ENCODE data around the gene DMRT2.
A peak's percentile ranks its signal among the peaks of the same experiment; 100 is the strongest.

Gene DMRT2

DNA sequence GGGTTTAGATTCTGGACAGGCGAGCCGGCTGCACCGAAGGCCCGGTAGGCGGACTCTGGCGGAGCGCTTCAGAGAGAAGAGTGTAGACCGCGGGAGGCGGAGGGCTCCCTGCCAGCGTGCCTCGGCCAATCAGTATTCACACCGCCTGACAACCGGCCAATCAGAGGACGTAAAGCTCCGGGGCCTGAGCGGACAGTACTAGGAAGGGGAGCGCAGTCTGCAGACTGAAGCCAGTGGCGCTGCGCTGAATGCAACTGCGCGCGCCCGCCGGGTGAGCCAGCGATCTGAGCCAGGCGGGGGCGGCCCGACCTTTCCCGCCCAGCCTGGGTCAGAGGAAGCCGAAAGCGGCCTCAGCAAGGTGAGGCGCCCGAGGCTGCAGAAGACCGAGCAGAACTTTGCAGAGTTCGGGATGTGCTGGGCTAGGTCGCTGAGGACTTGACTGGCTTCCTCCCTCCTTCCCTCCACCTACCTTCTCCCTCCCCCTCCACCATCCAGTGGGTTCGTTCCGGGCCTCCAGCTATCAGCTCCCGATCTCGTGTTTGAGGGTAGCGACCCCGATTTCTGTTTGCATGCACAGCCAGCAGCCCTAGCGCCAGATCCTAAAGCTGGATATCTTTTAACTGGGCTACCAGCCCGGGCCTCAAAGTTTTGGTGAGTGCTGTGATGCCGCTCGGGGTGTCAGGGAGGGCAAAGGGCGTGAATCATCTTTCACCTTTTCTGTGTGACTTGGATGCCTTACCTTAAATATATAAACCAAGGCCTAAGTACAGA lies at the start of gene DMRT2:
Gene DMRT2 (plus strand): TSS at position 233 of the 771 bp plus-strand sequence. CDS start 1,257 bp downstream, outside the sequence.
- DNase-seq: peak; percentile 76

- no peak for DNase-seq
Measured at GRCh38 chr9:1001838-1002237, 48.3 kb upstream of the DMRT2 start.

- no peak for DNase-seq
Measured at GRCh38 chr9:1002678-1003077, 47.5 kb upstream of the DMRT2 start.

DNA sequence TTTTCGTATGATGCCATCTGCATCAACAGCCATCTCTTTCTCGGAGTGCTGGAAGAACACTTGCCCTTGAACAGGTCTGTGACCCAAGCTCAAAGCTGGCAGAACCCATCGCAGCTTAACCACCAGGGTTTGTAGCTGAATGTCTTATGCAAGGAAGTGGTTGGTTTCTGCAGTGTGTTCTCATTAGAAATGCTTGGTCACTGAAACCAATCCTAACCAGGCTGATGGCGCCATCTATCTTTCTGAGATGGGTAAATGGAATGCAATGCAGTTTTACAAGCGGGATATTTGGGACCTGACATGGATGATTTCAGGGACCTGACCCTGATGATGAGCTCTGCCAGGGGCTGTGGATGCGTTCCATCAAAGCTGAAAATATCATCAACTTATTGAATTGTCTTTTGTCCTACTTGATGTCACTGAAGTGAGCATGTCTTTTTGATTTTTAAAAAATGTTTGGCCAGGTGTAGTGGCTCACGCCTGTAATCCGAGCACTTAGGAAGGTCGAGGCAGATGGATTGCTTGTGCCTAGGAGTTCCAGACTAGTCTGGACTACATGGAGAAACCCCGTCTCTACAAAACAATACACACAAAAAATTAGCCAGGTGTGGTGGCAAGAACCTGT lies 45.0 kb upstream of the DMRT2 start:
- DNase-seq: peak; percentile 55

DNA sequence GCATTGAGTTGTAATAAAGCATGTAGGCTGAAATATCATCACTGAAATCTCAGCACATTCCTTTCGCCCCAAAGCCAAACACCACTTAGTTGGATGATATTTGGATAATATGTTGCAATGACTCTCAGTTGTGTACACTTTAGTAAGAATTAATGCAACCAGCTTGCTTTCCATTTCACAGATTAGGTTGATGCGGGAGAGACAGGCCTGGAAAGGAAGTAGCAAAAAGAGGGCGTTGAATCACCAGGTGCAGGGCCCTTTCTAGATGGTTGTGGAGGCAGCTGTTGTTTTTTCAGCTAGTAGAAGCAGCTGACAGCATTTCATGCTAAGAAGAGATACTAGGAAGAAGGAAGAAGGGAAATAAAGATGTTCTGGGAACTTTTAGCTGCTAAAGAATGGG lies 42.8 kb upstream of the DMRT2 start:
- DNase-seq: no peak

GRCh38 chr9:1008216-1008615 lies 41.9 kb upstream of the DMRT2 start:
- DNase-seq: no peak

DNA sequence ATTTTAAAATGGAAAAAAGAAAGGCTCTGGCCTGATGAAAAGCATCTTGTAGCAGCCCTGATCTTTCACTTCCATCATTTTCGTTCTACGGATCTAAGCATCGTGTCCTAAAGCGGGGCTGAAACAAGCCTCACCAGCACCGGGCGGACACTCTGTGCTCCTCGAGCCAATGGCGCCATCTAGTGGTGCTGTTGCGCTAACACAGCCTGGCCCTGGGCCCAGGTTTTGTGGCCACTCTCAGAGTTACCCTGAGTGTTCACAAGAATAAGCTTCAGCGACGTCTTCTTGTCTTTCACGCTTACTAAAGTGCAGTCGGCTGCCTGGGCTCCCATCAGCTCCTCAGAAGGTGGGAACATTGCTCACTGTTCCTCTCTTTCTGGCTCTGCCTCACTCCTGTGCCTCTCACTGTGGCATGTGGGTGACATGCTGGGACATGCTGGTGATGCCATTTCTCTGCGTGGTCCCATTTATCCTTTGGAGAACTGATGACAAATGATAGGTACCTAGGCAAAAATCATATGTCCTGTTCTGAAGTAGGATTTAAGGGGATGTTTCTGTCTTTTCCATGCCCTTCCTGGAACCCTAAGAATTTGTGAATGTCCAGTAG lies 41.0 kb upstream of the DMRT2 start:
- peak; percentile 84 for DNase-seq

- no peak for DNase-seq
Measured at GRCh38 chr9:1013021-1013420, 37.1 kb upstream of the DMRT2 start.

GRCh38 chr9:1014225-1014624 lies 35.9 kb upstream of the DMRT2 start:
- DNase-seq: no peak

GRCh38 chr9:1014640-1015039 lies 35.5 kb upstream of the DMRT2 start:
- no peak for DNase-seq

DNA sequence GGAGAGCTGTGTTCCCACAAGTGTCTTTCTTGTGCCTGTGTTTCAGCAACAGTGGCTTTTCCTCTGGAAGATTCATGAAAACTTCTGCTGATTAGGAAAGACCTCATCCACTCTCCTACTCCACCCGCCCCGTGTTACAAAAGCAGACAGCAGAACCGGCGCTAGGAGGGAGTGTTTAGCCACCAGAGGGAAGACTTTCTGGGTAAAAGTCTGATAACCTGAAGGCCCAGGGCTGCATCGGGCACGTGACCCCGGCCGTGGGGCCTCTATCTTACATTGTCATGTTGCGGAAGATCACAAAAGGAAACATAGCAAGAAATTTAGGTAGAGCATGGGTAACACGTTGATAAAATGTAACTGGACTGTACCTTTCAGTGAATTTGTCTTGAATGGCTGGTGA lies 32.0 kb upstream of the DMRT2 start:
- DNase-seq: no peak

- DNase-seq: no peak
Measured at GRCh38 chr9:1024112-1024511, 26.0 kb upstream of the DMRT2 start.

DNA sequence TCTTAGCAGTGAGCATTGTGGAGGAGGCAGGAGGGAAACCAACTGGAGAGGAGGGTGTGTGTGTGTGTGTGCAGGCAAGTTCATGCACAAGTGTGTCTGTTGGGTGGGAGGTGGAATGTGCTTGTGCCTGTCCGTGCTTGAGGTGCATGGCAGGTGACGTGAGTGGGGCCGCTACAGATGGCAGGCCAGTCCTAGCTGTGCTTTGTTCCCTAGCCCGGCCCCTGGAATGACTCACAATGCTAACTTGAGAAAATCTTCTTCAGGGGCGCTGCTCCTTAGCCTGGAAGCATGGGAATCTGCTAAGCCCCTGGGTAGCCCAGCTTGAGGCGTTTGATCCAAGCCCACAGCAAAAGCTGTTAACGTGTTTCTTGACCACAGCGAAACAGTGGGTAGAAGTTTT lies 25.0 kb upstream of the DMRT2 start:
- DNase-seq: no peak

DNA sequence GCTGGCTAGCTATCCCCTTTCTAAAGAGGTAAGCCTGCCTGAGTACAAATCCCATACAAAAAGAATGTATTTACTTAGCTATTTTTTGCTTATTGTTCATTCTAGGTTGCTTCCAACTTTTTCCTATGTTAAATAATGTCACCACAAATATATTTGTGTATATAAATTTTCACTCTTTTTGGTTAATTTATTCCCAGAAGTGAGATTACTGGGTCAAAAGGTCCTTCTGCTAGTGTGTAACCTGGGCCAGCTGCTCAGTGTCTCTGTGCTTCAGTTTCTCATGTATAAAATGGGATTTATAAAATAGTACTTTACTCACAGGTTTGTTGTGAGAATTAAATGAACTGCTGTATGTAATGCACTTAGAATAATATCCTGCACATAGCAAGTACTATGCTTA lies 23.9 kb upstream of the DMRT2 start:
- no peak for DNase-seq

- DNase-seq: no peak
Measured at GRCh38 chr9:1028501-1029190, 21.5 kb upstream of the DMRT2 start.

DNA sequence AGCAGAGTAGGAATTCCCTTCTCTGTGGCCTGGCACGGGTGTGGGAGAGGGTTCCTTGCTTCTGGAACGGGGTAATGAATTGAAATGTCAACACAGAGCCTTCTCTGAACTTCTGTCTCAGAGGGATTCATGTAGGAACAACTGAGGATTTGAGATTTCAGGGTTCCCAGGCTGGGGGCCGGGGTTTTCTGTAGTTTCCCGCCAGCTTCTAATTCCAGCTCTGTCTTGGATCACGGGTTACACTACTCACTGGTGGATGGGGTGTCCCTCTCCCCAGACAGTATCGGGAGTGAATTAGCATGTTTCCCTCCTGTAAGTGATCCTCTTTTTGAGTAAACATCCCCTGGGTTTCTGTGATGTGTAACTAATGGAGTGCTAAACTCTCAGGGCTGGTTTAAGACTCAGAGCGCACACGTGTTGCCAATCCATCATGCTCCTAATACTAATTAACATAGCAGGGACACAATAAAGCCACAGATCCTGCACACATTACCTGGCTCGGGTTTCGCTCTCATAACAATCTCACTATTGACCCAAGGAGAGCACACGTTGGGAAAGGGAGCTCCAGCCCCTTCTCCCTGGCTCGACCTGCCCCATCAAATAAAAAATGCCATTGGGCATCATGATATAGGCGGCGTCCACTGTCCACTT lies 18.1 kb upstream of the DMRT2 start:
- no peak for DNase-seq

GRCh38 chr9:1034271-1034670 lies 15.9 kb upstream of the DMRT2 start:
- no peak for DNase-seq

- DNase-seq: no peak
Measured at GRCh38 chr9:1039589-1039988, 10.6 kb upstream of the DMRT2 start.

- peak; percentile 28 for DNase-seq
Measured at GRCh38 chr9:1042466-1042865, 7.7 kb upstream of the DMRT2 start.

DNA sequence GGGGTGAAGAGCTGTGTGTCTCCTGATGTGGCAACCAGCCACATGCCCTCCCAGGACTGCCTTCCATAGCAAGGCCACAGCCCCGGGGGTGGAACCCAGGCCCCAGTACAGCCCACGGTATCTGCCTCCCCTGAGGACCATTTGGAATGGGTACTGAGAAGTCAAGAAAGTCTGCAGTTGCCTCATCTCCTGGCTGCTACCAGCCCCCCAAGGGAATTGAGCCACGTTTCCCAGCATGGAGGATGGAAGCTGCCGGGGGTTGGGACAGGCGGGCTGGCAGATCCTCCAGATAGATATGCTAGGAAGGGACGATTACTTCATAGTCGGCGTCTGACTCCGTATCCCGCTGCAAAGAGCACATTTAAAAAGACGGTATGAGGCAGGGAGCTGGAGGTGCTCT lies 5.5 kb upstream of the DMRT2 start:
- no peak for DNase-seq

- DNase-seq: no peak
Measured at GRCh38 chr9:1046639-1047572, 3.3 kb upstream of the DMRT2 start.
